T-helper 1 cell treated with Interleukin-12 subunit alpha and Interleukin-12 subunit beta and Interleukin-4 antibody, amounts not matched to agents 30 ng/mL and 1 ng/mL, for 36 hours (primary cell): ENCODE measurements around the gene VPS25. TPM values are rescaled to one million over a fixed set of nuclear protein-coding genes. Genes with fewer than 3 reads are reported as not detected.

Experiments used
- intact Hi-C: fragments of 100-400 bp; cut with micrococcal nuclease; formaldehyde crosslinking; loops from one replicate; pipeline ENCODE4 v1.15.1; 2024
- total RNA-seq: library from RNA; stranded (reverse); gene quantifications from 2 replicates; pipeline ENCODE4 v1.2.3, GENCODE V29; 2022

The VPS25 gene
- total RNA-seq, 1 donor from 2014 or later: 65.1 TPM

DNA sequence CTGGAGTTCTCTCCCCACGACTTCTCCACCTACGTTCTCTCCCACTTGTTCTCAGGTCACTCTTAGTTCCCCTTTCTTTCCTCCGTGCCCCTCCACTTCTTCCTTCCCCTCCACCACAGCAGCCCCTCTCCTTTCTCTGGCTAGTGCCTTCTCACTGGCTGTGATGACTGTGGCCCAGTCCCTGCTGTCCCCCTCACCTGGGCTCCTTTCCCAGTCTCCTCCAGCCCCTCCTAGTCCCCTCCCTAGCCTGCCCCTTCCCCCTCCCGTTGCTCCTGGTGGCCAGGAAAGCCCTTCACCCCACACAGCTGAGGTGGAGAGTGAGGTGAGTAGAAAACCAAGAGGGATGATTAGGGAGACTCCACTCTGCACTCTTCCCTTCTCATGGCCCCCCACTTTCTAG, 21.8 kb downstream of the VPS25 start:
- intact Hi-C loops: no loop called here

DNA sequence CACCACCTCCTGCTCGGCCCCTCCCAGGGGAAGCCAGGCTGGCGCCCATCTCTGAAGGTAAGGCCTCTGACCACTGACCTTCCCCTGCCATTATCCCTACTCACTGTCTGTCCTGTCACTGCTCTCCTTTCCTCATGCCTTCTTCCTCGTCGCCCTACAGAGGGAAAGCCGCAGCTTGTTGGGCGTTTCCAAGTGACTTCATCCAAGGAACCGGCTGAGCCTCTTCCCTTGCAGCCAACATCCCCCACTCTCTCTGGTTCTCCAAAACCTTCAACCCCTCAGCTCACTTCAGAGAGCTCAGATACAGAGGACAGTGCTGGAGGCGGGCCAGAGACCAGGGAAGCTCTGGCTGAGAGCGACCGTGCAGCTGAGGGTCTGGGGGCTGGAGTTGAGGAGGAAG, 22.2 kb downstream of the VPS25 start:
- intact Hi-C loops: no loop called here

DNA sequence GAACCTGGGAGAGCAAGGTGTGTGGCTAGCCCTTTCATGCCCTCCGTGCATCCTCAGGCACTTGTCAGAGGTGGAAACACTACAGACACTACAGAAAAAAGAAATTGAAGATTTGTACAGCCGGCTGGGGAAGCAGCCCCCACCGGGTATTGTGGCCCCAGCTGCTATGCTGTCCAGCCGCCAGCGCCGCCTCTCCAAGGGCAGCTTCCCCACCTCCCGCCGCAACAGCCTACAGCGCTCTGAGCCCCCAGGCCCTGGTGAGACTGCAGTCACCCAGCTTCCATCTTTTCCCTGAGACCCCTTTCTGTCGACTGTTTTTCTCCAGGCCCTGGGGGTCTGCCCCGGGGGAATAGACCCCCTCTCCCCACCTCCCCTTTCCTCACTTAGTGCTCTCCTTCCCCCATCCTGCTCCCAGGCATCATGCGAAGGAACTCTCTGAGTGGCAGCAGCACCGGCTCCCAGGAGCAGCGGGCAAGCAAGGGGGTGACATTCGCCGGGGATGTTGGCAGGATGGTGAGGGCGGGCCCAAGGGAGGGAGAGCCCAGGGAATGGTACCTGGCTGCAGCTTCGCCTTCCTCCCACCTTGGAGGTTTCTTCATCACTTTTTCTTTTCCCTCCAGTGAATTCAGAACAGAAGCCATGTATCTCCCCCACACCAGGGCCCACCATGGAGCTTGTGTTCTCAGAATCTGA, 23.0 kb downstream of the VPS25 start:
- intact Hi-C loops: no loop called here

DNA sequence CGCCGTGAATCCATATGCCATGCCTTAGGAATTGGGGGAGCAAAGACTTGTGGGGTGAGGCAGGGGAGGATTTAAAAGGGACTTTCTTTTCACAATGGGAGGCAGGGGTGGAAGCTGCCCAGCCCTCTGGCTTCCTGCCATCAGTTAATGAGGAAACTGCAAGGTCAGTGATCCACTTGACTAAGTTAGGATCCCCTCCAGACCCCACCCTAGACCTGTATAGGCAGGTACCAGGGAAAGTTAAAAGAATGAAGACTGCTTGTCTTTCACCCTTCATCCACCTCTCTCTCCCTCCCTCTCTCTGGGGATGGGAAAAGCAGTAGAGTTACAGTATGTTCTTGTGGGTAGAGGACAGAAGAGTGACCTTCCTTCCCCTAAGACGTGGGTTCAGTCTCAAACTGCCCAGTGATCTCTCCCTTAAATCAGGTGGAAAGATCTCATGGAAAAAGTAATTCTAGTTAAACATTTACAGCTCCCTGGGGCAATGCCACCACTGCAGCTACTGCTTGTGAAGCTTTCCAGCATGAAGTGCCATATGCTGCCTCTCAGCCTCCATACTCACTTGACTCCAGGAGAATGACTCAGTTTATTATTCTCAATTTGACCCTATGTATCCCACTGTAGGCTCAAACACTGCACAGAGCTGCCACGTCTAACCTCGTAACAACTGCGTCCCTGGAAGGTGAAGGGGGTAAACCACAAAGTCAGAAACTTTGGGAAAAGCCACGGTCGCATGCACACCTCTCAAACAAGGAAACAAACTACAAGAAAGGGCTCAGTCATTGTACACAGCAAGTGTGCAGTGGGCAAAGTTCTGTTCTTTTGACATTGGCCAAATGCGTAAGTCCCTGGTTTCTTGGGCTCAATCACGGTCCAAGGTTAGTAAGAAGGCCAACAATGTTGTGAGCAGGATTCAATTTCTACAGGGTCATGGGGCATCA, 24.1 kb downstream of the VPS25 start:
- intact Hi-C loops: loop anchor here (1.0 kb wide), 3 partner anchors 24 to 52 kb away; partner anchors contain the start of genes BECN1, EZH1 and VPS25

DNA sequence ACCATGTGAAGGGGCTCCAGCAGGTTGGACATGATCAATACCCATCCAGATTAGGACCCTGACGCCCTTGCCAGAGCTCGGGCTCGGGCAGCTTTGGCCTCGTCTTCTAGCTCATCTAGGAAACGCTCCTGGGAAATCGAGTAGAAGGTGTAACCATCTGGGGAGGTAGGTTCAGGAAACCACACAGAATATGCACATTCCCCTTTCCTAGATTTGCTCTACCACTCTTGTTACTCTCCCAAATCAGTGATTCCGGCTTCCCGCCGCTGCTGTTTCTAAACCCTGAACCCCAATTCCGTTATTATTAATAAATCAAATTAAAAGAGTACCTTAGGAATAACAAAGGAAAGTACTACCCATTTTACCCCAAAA, 24.7 kb downstream of the VPS25 start:
- intact Hi-C loops: loop anchor here (1.0 kb wide), 3 partner anchors 25 to 53 kb away; partner anchors contain the start of genes BECN1, EZH1 and VPS25

DNA sequence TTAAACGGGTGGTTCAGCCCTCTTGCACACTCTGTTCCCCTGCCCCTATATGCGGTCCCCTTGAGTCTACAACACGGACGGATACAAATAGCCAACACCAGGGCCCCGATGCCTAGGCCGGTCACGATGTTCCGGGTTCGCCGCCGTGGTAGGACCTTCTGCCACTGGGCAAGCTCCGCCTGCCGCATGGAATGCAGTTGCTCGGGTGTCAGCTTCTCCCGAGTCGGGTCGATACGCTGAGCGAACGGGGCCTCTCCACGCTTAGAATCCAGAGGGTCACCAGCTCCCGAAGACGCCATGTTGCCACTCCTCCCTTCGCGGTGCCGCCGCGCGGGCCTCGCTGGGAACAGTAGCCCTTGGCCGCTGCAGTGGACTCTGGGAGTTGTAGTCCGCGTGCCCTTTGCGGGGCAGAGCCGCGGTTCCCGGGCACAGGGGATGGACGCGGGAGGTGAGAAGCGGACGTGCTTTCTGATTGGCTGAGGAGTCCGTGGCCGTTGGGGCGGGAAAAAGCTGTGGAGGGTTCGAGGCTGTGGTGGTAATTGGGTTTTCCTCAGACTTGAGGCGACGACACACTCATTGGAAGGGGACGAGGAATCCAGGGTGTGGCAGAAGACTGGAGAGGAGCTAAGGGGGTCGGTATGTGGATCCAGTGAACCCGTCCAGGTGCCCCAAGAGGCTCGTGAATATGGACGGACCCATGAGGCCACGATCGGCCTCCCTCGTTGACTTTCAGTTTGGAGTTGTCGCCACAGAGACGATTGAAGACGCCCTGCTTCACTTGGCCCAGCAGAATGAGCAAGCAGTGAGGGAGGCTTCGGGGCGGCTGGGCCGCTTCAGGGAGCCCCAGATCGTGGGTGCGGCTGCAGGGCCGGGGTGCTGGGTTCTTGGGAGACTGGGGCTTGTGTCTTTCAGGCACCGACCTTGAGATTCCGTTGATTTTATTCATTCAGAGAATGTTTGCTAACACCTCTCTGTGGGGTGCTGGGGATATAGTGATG, 25.4 kb downstream of the VPS25 start, which contains the start of the genes CNTD1 and COA3:
Gene CNTD1, plus strand, starts transcription at position 479 of the 998 bp plus-strand sequence. Its CDS starts 207 bp downstream, at position 686.
Gene COA3, minus strand, starts transcription at position 322 of the 998 bp plus-strand sequence. Its CDS starts 23 bp downstream, at position 299.
- intact Hi-C loops: loop anchor here (1.0 kb wide), 3 partner anchors 25 to 53 kb away; partner anchors contain the start of genes BECN1, EZH1 and VPS25

DNA sequence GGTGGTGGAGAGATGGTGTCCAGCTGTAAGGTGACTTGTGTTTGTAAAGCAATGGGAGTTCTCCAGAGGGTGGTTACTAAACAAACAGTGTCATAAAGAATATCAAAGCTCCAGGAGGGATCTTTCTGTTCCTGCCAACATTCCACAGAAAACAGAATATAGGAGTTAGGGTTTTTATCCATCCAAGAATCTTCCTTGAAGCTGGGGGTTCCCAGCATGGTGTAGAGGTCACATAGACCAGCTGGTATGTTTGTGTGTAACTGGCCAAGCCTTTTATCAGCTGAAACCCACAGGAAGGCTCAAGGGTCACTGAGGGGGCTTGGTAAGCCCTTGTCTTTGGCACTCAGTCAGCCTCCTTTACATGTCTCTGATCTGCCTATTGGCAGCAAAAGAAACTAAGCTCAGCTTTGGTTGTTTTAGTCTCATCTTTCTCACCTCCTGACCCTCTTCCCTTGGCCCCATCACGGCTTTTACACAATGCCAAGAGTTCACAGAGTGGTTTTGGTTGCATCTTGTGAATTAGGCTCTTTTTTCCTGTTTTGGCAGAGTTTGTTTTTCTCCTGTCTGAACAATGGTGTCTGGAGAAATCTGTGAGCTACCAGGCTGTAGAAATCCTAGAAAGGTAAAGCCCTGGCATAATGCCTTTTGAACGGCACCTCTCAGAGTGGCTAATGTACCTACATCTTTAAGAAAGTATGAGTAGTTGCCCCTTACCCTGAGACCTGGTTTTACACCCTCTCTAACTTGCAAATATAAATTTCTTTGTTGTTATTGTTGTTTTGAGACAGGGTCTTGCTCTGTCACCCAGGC, 30.0 kb downstream of the VPS25 start:
- intact Hi-C loops: no loop called here

DNA sequence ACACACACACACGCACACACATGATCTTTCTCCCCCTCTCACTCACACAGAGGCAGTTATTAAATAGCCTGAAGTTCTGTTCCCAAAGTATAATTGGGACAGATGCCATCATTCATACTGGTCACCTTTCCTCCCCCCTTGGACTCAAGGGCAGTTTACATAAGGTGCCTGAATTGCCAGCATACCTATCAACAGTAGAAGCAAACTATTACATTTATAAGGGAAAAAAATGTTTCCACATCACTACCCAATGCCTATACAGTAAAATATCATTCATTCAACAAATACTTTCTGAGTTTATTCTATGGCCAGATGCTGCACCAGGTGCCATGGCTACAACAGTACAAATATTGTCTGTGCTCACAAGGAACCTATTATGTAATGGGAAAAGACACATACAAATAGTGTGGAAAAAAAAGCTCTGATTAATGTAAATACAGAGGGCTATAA, 31.7 kb downstream of the VPS25 start:
- intact Hi-C loops: no loop called here

DNA sequence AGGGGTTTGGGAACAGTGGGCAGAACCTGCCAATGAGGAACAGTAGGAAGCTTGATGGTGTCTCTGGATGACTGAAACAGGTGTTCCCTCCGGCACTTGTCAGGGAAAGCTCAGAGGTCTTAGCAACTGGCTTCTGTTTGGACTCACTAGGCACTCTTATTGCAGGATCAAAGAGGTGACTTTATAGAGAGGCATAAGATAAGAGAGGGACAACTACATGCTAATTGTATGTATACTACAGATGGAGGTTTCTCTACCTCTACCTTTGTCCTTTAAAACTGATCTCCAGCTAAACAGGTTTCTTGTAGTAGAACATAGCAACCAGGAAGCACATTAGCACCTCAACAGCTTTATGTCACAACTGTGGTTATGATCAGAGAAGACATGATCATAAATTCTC, 33.0 kb downstream of the VPS25 start:
- intact Hi-C loops: no loop called here

DNA sequence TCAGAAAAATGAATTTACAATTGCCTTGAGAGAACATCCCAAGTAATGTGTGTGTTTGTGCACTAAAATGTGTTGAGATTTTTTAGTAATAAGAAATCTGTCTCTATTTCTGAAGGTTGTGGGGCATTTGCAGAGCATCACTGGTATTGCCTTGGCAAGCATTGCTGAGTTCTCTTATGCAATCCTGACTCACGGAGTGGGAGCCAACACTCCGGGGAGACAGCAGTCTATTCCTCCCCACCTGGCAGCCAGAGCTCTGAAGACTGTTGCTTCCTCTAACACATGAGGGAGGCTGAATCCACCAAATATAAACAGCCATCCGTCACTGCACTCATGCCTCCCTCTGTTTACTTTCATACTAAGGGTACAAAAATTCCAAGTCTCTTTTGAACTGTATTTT, 36.0 kb downstream of the VPS25 start:
- intact Hi-C loops: no loop called here

DNA sequence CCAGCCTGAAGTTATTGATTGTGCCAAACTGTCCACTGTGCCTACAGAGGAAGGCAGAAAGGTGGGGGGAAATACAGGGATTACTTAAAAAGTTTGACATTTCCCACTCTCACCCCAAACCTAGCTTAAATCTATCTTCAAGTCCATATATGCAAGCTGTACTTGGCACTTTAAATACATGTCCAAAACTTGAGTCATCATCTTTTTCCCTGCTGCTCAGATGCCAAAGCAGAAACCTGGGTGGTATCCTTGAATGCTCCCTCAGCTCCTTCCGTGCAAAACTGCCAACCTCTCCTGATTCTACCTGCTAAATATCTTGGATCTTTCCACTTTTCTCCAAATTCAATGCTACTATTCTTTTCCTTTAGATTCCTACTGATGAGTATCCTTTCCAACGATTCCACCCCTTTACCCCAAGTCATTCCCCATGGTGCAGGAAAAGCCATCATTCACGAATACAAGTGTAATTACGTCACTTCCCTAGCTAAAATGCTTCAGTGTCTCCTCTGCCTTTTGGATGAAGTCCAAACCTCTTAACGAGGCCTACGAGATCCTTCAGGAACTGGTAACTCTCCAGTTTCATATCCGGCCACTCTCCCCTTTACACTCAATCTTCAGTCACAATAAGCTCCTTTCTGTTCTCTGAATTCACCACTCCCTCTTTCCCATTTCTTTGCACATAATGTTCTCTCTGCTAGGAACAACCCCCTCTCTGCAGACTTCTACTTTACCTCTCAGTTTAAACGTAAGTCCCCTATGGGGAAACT, 41.6 kb downstream of the VPS25 start:
- intact Hi-C loops: no loop called here

DNA sequence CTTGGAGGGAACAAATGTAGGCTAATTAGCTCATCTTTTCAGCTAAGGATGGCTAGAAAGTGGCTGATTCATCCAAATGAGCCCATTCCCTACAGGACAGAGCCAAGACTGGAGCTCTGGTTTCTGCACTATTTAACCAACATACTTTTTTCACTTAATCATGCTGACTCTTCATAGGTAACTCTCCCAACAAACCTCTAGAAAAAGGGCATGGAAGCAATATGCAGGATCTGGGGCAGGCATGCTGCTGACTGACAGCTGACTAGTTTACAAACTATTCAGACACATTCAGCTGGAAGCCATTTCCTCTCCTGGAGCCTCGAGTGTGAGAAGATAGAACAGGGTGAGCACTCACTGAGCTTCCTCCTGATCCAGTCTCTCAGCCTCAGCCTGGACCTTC, 44.6 kb downstream of the VPS25 start:
- intact Hi-C loops: no loop called here

DNA sequence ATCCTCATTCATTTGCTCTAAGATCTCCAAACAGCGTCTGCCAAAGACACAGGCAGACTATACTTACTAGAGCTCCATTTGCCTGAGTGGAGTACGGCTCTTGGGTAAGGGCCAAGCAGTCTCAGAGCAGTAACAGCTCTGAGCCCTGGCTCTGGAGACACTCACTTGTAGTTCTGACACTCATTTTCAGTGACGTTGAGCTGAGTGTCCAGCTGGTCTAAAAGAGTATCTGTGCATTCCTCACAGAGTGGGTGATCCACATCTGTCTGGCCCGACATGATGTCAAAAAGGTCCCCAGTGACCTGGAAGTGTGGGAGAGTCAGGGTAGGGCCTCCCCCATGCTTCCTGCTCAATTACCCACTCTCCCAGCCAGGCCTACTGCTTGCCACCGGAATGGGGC, 45.1 kb downstream of the VPS25 start:
- intact Hi-C loops: no loop called here

DNA sequence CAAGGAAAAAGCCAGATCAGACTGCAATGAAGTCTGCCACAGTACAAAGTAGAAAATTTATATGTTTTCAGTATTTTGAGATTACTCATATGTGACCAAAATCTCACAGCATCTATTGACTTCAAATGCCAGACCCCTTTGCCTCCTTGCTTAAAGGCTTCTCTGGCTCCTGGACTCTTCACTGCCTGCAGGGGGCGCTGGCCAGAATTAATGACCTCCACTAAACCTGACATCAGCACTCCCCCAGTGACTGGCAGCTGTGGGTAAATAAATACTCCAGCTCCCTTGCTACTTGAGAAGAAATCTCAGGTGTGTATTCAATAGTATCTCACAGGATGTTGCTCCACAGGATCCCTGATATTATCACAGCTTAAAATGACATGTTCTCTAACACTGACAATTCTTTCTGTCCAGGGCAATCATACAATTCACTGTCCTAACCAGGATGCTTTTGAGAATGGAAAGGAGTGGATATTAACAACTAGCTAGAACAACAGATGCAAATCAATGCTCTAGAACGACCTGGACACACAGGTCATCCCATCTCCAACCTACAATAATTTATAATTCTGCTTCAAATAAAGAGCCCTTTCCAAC, 46.8 kb downstream of the VPS25 start:
- intact Hi-C loops: loop anchor here (5.0 kb wide), 2 partner anchors 143 to 162 kb away; partner anchors contain the start of genes PLEKHH3, PTGES3L and RUNDC1

DNA sequence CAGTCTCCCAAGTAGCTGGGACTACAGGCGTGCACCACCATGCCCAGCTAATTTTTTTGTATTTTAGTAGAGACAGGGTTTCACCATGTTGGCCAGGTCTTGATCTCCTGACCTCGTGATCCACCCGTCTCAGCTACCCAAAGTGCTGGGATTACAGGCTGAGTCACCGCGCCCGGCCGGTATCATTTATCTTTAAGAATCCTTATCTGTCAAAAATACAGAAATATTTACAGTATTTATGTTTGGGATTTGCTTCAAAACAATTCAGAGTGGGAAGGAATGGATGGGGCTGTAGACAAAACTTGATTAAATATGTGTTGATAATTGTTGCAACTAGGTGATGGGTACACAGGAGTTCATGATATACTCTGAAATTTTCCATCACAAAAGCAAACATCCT, 47.9 kb downstream of the VPS25 start:
- intact Hi-C loops: loop anchor here (5.0 kb wide), 2 partner anchors 144 to 161 kb away; partner anchors contain the start of genes PLEKHH3, PTGES3L and RUNDC1

DNA sequence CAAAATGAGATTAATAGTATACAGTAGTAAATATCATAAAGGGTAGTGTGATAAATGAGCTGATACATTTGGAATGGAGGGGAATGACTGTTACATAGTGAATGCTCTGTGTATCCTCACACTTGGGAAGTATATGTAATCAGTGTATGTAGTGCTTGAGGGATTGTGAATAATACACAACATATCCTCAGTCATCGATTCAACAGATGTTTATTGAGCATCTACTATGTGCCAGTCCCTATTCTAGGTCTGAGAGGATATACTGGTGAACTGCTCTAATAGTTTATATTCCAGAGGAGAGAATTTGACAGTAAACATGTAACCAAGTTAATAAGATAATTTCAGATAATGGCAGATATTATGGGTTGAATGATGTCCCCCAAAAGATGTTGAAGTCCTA, 54.2 kb downstream of the VPS25 start:
- intact Hi-C loops: no loop called here
